ENCODE results near the gene NAT16. TPM values are rescaled to one million over a fixed set of nuclear protein-coding genes. Genes with fewer than 3 reads are reported as not detected.
A peak's percentile ranks its signal among the peaks of the same experiment; 100 is the strongest.

Gene NAT16
- total and polyA plus RNA-seq, 2 of the 13 experiments (the other 11 are each of a cell fraction or from before 2014, with no cell fraction given): 0.04 TPM; not detected in 1

- TF ChIP-seq EED (CRISPR knock-in tag; IDR thresholded peaks at IDR 0.05) (no peak; the same call in 1 of the 2 replicates), MLXIP (CRISPR knock-in tag; IDR thresholded peaks at IDR 0.05; ENCODE audit: borderline replicate concordance) (no peak), CHD4 (IDR thresholded peaks at IDR 0.05; ENCODE audit: borderline replicate concordance, low read length) (peak; percentile 82; the same call in 1 of the 2 replicates), ZNF451 (CRISPR knock-in tag; IDR thresholded peaks at IDR 0.05) (no peak), ZBTB2 (CRISPR knock-in tag; IDR thresholded peaks at IDR 0.05; ENCODE audit: low read depth) (no peak), ZBTB46 (CRISPR knock-in tag; IDR thresholded peaks at IDR 0.05; ENCODE audit: borderline replicate concordance) (no peak), ZBTB39 (CRISPR knock-in tag; IDR thresholded peaks at IDR 0.05) (no peak), ZNF850 (CRISPR knock-in tag; conservative IDR thresholded peaks at IDR 0.05) (no peak), FOXM1 (CRISPR knock-in tag; IDR thresholded peaks at IDR 0.05) (no peak), ZNF354B (CRISPR knock-in tag; IDR thresholded peaks at IDR 0.05) (no peak), WIZ (CRISPR knock-in tag; IDR thresholded peaks at IDR 0.05) (no peak), ZMYM4 (CRISPR knock-in tag; IDR thresholded peaks at IDR 0.05) (peak; percentile 55; the same call in 1 of the 2 replicates), ZKSCAN8 (CRISPR knock-in tag; IDR thresholded peaks at IDR 0.05; ENCODE audit: borderline replicate concordance) (0 out of 2 replicates have a peak, but pooled peaks have one; percentile 26), ZNF670 (CRISPR knock-in tag; IDR thresholded peaks at IDR 0.05; ENCODE audit: borderline replicate concordance) (peak; percentile 89), UBTF (CRISPR knock-in tag; IDR thresholded peaks at IDR 0.05) (peak; percentile 54; the same call in 1 of the 2 replicates), KLF11 (CRISPR knock-in tag; IDR thresholded peaks at IDR 0.05) (no peak)
These were observed 20.9 kb upstream of the NAT16 start, which contains the start of gene MOGAT3 (continued) for GRCh38 chr7:101200862-101201599.
